Osteoblast (primary cell): Measurements from ENCODE around the gene RORB. TPM values are rescaled to one million over a fixed set of nuclear protein-coding genes. Genes with fewer than 3 reads are reported as not detected.

Experiments used
- DNase-seq: peaks from one replicate; pipeline ENCODE4 v3.0.0; 2011; ENCODE audit warnings: low spot score, mixed read lengths; ENCODE audit not compliant: insufficient read length; ENCODE audit errors: missing footprints
- H2AFZ ChIP-seq: 2 replicates; pipeline ENCODE4 v1.6.0; 2011; ENCODE audit warnings: mild to moderate bottlenecking, low read length
- H3K27ac ChIP-seq: 2 replicates; pipeline ENCODE4 v1.5.1; 2011; ENCODE audit warnings: mild to moderate bottlenecking, low read depth, low read length, moderate library complexity
- H3K27me3 ChIP-seq: 2 replicates; pipeline ENCODE4 v1.6.0; 2012; ENCODE audit warnings: mild to moderate bottlenecking, control low read depth, inconsistent platforms, low read length, moderate library complexity; ENCODE audit not compliant: insufficient read depth
- H3K36me3 ChIP-seq: 2 replicates; pipeline ENCODE4 v1.5.1; 2011; ENCODE audit warnings: mild to moderate bottlenecking, low read length, control low read depth, moderate library complexity; ENCODE audit not compliant: insufficient read depth
- H3K4me1 ChIP-seq: 2 replicates; pipeline ENCODE4 v1.5.1; 2011; ENCODE audit warnings: mild to moderate bottlenecking, low read length, control low read depth, moderate library complexity; ENCODE audit not compliant: insufficient read depth
- H3K4me2 ChIP-seq: 2 replicates; pipeline ENCODE4 v1.6.0; 2011; ENCODE audit warnings: mild to moderate bottlenecking, low read length; ENCODE audit not compliant: insufficient read depth
- H3K4me3 ChIP-seq: fragments of 200-600 bp; sonication (generic); 3 replicates; pipeline ENCODE4 v1.5.1; 2012; ENCODE audit warnings: mild to moderate bottlenecking, low read length, inconsistent platforms; ENCODE audit not compliant: insufficient read depth
- H3K79me2 ChIP-seq: 2 replicates; pipeline ENCODE4 v1.6.0; 2012; ENCODE audit warnings: mild to moderate bottlenecking, low read length, control low read depth, inconsistent platforms; ENCODE audit not compliant: insufficient read depth
- H3K9me3 ChIP-seq: 2 replicates; pipeline ENCODE4 v1.5.1; 2011; ENCODE audit warnings: low read depth, low read length, control low read depth
- H4K20me1 ChIP-seq: 2 replicates; pipeline ENCODE4 v1.6.0; 2012; ENCODE audit warnings: mild to moderate bottlenecking, low read length, control low read depth; ENCODE audit not compliant: insufficient read depth
- total RNA-seq: library from RNA; depleted of rRNA; stranded (reverse); fragments of >200 nt; gene quantifications from 2 replicates; pipeline ENCODE4 v1.2.3, GENCODE V29; 2012
- TF ChIP-seq, protein P1 (sequence below): IDR thresholded peaks from 2 replicates; pipeline ENCODE4 v1.5.1; 2011; ENCODE audit warnings: mild to moderate bottlenecking, low read depth, low read length, moderate library complexity; ENCODE audit errors: extremely low read depth

RORB gene
- total RNA-seq, 1 donor: 0.36 TPM

DNA sequence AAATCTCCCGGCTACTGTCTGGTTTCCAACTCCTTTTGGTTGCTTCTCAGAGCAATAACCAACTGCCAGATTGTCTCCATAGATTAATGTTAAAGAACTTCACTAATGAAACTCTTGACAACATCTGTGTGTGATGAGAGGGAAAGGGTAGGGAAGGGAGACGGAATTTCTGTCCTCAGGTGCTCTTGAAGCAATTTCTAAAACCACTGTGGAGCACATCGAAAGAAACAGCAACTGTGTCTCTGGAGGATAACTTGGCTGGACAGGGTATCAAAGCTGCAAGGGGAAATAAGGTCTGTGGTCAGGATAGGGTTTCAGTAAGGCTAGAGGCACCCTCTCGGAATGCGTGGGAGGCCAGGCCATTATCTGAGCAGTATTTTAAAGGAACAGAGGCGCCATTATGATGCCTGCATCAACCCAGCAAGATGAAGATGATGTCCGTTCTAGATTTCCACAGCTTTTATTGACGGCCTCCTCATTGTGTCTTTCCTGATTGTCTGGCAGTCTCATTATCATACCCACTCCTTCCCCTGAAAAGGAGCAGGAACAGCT is 76.6 kb downstream of the RORB start:
- peaks cover 4% of the 10 kb centered on the region for H3K4me1 ChIP-seq
- no peaks in the 10 kb centered on the region for H4K20me1 ChIP-seq
- TF ChIP-seq, protein P1, sequence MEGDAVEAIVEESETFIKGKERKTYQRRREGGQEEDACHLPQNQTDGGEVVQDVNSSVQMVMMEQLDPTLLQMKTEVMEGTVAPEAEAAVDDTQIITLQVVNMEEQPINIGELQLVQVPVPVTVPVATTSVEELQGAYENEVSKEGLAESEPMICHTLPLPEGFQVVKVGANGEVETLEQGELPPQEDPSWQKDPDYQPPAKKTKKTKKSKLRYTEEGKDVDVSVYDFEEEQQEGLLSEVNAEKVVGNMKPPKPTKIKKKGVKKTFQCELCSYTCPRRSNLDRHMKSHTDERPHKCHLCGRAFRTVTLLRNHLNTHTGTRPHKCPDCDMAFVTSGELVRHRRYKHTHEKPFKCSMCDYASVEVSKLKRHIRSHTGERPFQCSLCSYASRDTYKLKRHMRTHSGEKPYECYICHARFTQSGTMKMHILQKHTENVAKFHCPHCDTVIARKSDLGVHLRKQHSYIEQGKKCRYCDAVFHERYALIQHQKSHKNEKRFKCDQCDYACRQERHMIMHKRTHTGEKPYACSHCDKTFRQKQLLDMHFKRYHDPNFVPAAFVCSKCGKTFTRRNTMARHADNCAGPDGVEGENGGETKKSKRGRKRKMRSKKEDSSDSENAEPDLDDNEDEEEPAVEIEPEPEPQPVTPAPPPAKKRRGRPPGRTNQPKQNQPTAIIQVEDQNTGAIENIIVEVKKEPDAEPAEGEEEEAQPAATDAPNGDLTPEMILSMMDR: no peak
- peak overlapping the region; percentile 34 for H3K4me2 ChIP-seq
- peak overlapping the region; percentile 10 for H2AFZ ChIP-seq
- H3K27ac ChIP-seq: no peak overlapping the region
- H3K4me3 ChIP-seq: no peak overlapping the region
- H3K79me2 ChIP-seq: no peaks in the 10 kb centered on the region
- DNase-seq: no peak
- no peaks in the 10 kb centered on the region for H3K27me3 ChIP-seq
- no peaks in the 10 kb centered on the region for H3K9me3 ChIP-seq
- no peaks in the 10 kb centered on the region for H3K36me3 ChIP-seq

- no peak overlapping the region for H3K4me3 ChIP-seq
- H3K4me2 ChIP-seq: no peak overlapping the region
- no peak overlapping the region for H2AFZ ChIP-seq
- H4K20me1 ChIP-seq: no peaks in the 10 kb centered on the region
- H3K27ac ChIP-seq: no peak overlapping the region
- TF ChIP-seq, protein P1: no peak
- DNase-seq: no peak
- no peaks in the 10 kb centered on the region for H3K27me3 ChIP-seq
- peaks cover 4% of the 10 kb centered on the region for H3K4me1 ChIP-seq
- H3K36me3 ChIP-seq: no peaks in the 10 kb centered on the region
- no peaks in the 10 kb centered on the region for H3K79me2 ChIP-seq
- H3K9me3 ChIP-seq: no peaks in the 10 kb centered on the region
These were observed 79.0 kb downstream of the RORB start for GRCh38 chr9:74576176-74576575.

GRCh38 chr9:74577956-74578355 is 80.8 kb downstream of the RORB start:
- Histone ChIP-seq H3K79me2 (no peaks in the 10 kb centered on the region), H4K20me1 (no peaks in the 10 kb centered on the region), H3K4me2 (no peak overlapping the region), H3K36me3 (no peaks in the 10 kb centered on the region), H2AFZ (no peak overlapping the region), H3K27me3 (no peaks in the 10 kb centered on the region), H3K4me3 (no peak overlapping the region), H3K9me3 (no peaks in the 10 kb centered on the region), H3K4me1 (peaks cover 4% of the 10 kb centered on the region), H3K27ac (no peak overlapping the region)
- TF ChIP-seq, protein P1: peak; percentile 50
- no peak for DNase-seq

- H3K4me3 ChIP-seq: no peak overlapping the region
- H4K20me1 ChIP-seq: no peaks in the 10 kb centered on the region
- H3K27me3 ChIP-seq: no peaks in the 10 kb centered on the region
- H2AFZ ChIP-seq: no peak overlapping the region
- no peaks in the 10 kb centered on the region for H3K79me2 ChIP-seq
- no peaks in the 10 kb centered on the region for H3K9me3 ChIP-seq
- TF ChIP-seq, protein P1: no peak
- no peaks in the 10 kb centered on the region for H3K4me1 ChIP-seq
- no peak for DNase-seq
- no peak overlapping the region for H3K27ac ChIP-seq
- no peaks in the 10 kb centered on the region for H3K36me3 ChIP-seq
- H3K4me2 ChIP-seq: no peak overlapping the region
These were observed 92.4 kb downstream of the RORB start for GRCh38 chr9:74589576-74589975.
